Pancreas (tissue), 10 donors: ENCODE data around the gene PRR15. TPM values are rescaled to one million over a fixed set of nuclear protein-coding genes. Genes with fewer than 3 reads are reported as not detected.
A peak's percentile ranks its signal among the peaks of the same experiment; 100 is the strongest.

Source experiments
- ATAC-seq, 4 donors: fragments of 200-7000 bp; cut with Tn5 transposase; one replicate each; pipeline versions ENCODE4 v1.8.0 to v1.9.1; 2020; ENCODE audit warnings: mild to moderate bottlenecking in 4 of 4, moderate library complexity in 4 of 4
- DNase-seq, 6 donors: peaks; one replicate each; pipeline ENCODE4 v3.0.0-alpha.2; 2020
- FAIRE-seq: peaks from 2 replicates; lab custom pipeline; 2012; peaks lifted over from hg19 to GRCh38; lab: Jason Lieb, UNC
- H3K27ac ChIP-seq, 4 donors: fragments of 200-600 bp; sonication (generic); 1 replicate in 3 of 4; 2 replicates in 1 of 4; pipeline versions ENCODE4 v1.5.0 to v1.8.0; 2020
- H3K27me3 ChIP-seq, 4 donors: fragments of 200-600 bp; one replicate each; pipeline ENCODE4 v1.8.0; 2021
- H3K36me3 ChIP-seq, 3 donors: fragments of 200-600 bp; sonication (generic) in 1 of 3; one replicate each; pipeline versions ENCODE4 v1.5.0 to v1.8.0; 2020 to 2021
- H3K4me1 ChIP-seq, 3 donors: fragments of 200-600 bp; one replicate each; pipeline ENCODE4 v1.8.0; 2021
- H3K4me3 ChIP-seq, 4 donors: fragments of 200-600 bp; sonication (generic) in 2 of 4; one replicate each; pipeline versions ENCODE4 v1.5.0 to v1.8.0; 2020 to 2021
- H3K9me3 ChIP-seq, 4 donors: fragments of 200-600 bp; one replicate each; pipeline ENCODE4 v1.8.0; 2021
- CTCF ChIP-seq, 4 donors: fragments of 200-600 bp; sonication (generic) in 3 of 4; IDR thresholded peaks; one replicate each; pipeline versions ENCODE4 v1.5.0 to v1.8.0; 2021; ENCODE audit warnings: antibody characterized with exemption in 4 of 4
- whole genome bisulfite sequencing, 2 donors: extraction: QIAGEN DNeasy Blood & Tissue Kit; methylation state at CpG; one replicate each; pipeline ENCODE4 v1.1.7; 2013; 5-methylcytosine and 5-hydroxymethylcytosine counted together
- intact Hi-C, 3 donors: fragments of 100-400 bp; cut with DNase I; formaldehyde crosslinking; loops; one replicate each; pipeline versions ENCODE4 v1.11.1 to v1.14.2; 2022
- polyA plus RNA-seq, 2 donors: library from polyadenylated mRNA; stranded (reverse); fragments of 200-250 nt; gene quantifications; one replicate each; pipeline ENCODE4 v1.2.3, GENCODE V29; 2013
- total RNA-seq, 6 donors: library from RNA; stranded (reverse); fragmentation: NEBNext Ultra II Directional in 4 of 6; extraction: Animal tissue kit (Norgen Biotek cat#: 25700) in 4 of 6; gene quantifications; one replicate each; pipeline versions ENCODE4 v1.2.1 to v1.2.4, GENCODE V29; 2021 to 2023
- donor health status: healthy with polysubstance abuse.
- donor health status: DM: no; HTN: no; CAD: no; lungs with moderate emphysema.
- donor health status: DM: no; HTN: no; CAD: no.
- donor health status: control.
- donor health status: control.
- donor health status: Bipolar disorder and iron deficiency.
- donor health status: DM: yes; HTN: yes; CAD: no.
- donor health status: DM: no; HTN: no; CAD: no.
- donor health status: DM: no; HTN: no; CAD: no.
- donor health status: DM: yes; HTN: yes; CAD: no.

Gene PRR15
- total and polyA plus RNA-seq, 8 donors: 1.1 to 4.6 (median 1.7) TPM

GRCh38 chr7:29561271-29561670, 2.4 kb upstream of the PRR15 start:
- FAIRE-seq (no peak), DNase-seq (no peak), ATAC-seq (no peak)
- no peak overlapping the region for H3K4me3 ChIP-seq
- H3K27ac ChIP-seq: no peak overlapping the region
- intact Hi-C loops: no loop called here
- no peaks in the 10 kb centered on the region for H3K9me3 ChIP-seq
- TF ChIP-seq CTCF (IDR thresholded peaks at IDR 0.05): no peak
- H3K36me3 ChIP-seq: no peaks in the 10 kb centered on the region
- H3K4me1 ChIP-seq: no peaks in the 10 kb centered on the region
- H3K27me3 ChIP-seq: no peaks in the 10 kb centered on the region
- 83 to 88% methylated on average over 7 of the region's 7 CpGs for WGBS, 2 donors

- intact Hi-C loops: no loop called here
- no peaks in the 10 kb centered on the region for H3K36me3 ChIP-seq
- H3K4me3 ChIP-seq: peak overlapping the region in 2 of 4 donors; percentile 57 to 64
- H3K27ac ChIP-seq: no peak overlapping the region
- ATAC-seq: no peak
- H3K4me1 ChIP-seq: no peaks in the 10 kb centered on the region
- FAIRE-seq: no peak
- no peak for TF ChIP-seq CTCF (IDR thresholded peaks at IDR 0.05)
- DNase-seq: no peak
- WGBS, 2 donors: 81 to 84% methylated on average over 6 of the region's 6 CpGs
- H3K27me3 ChIP-seq: no peaks in the 10 kb centered on the region
- H3K9me3 ChIP-seq: no peaks in the 10 kb centered on the region
These were observed 1.3 kb upstream of the PRR15 start for GRCh38 chr7:29562307-29562706.

- intact Hi-C loops: no loop called here
- Histone ChIP-seq H3K36me3 (no peaks in the 10 kb centered on the region), H3K27ac (peak overlapping the region in 3 of 4 donors; percentile 60 to 82 (median 79)), H3K4me1 (no peaks in the 10 kb centered on the region), H3K9me3 (no peaks in the 10 kb centered on the region), H3K27me3 (no peaks in the 10 kb centered on the region), H3K4me3 (peak overlapping the region; percentile 43 to 69 (median 60))
- 0% methylated on average over 48 of the region's 48 CpGs for WGBS, 2 donors
- no peak for TF ChIP-seq CTCF (IDR thresholded peaks at IDR 0.05)
- ATAC-seq: peak; percentile 56 to 71 (median 66)
- no peak for FAIRE-seq
- peak; percentile 51 to 83 (median 62) for DNase-seq
These were observed 1.0 kb downstream of the PRR15 start for GRCh38 chr7:29564496-29565223.

DNA sequence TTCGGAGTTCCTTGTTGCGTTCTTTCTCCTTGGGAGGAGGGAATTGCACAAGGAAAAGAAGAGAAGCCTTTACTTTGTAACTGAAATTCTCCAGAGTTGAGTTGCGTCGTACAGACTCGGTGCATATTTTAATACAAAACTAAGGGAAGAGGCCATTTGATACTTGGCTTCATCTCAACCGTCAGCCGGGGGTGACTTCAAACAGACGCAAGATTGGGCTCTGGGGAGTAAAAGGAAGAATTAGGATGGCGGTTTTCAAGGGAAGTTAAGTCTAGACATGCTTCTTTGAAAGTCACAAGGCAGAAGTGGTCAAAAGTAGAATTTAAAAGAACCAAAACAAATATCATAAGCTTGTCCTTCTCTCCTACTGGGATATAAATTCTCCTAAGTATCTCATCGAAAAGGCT, 1.6 kb downstream of the PRR15 start:
- no peak for FAIRE-seq
- H3K9me3 ChIP-seq: no peaks in the 10 kb centered on the region
- H3K27ac ChIP-seq: peak overlapping the region in 1 of 4 donors; percentile 79
- no peaks in the 10 kb centered on the region for H3K36me3 ChIP-seq
- no peak for DNase-seq
- WGBS, 2 donors: 28% methylated on average over 10 of the region's 10 CpGs
- no peak for ATAC-seq
- no peaks in the 10 kb centered on the region for H3K27me3 ChIP-seq
- intact Hi-C loops: no loop called here
- TF ChIP-seq CTCF (IDR thresholded peaks at IDR 0.05): no peak
- no peaks in the 10 kb centered on the region for H3K4me1 ChIP-seq
- peak overlapping the region; percentile 43 to 69 (median 60) for H3K4me3 ChIP-seq

DNA sequence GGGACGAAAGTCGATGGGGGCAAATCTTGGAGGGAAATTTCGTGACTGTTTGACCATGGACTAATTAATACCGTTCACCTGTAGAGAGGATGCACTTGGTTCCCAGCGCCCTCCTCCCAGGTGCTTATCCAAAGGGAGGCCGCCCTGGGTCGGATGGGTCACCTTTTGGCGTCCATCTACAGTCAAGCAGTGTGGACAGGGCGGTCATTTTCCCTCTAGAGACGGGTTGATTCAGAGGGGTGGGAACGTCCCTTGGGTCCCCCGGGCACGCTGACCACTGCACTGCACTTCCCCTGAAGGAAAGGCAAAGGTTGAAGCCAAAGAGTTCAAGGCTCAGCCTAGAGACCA, 2.0 kb downstream of the PRR15 start:
- TF ChIP-seq CTCF (IDR thresholded peaks at IDR 0.05): no peak
- ATAC-seq: no peak
- no peak for FAIRE-seq

More for the DNA sequence above, 2.0 kb downstream of the PRR15 start:
- Histone ChIP-seq H3K27me3 (no peaks in the 10 kb centered on the region), H3K4me3 (peak overlapping the region in 1 of 4 donors; percentile 64), H3K36me3 (no peaks in the 10 kb centered on the region), H3K27ac (peak overlapping the region in 1 of 4 donors; percentile 79), H3K9me3 (no peaks in the 10 kb centered on the region), H3K4me1 (no peaks in the 10 kb centered on the region)
- no peak for DNase-seq
- intact Hi-C loops: no loop called here
- WGBS, 2 donors: 81 to 93% methylated on average over 13 of the region's 13 CpGs
